HG02884 (cell line): ENCODE data around the gene CLDN4.
"Not testable (repeated sequence)": the region's sequence is repeated elsewhere in the genome, so short reads cannot be mapped to it uniquely, and the experiment has no call there.

Experiments used
- ATAC-seq: cut with Tn5 transposase; IDR thresholded peaks from one replicate; pipeline ENCODE4 v1.9.1; 2021; ENCODE audit warnings: mild to moderate bottlenecking, moderate library complexity; ENCODE audit not compliant: unreplicated experiment

The CLDN4 gene

GRCh38 chr7:73830681-73831583, at the start of gene CLDN4:
CLDN4 (plus strand) TSS chr7:73830996; CDS start chr7:73831202, 206 bp downstream.
- no peak for ATAC-seq

- no peak for ATAC-seq
Measured at GRCh38 chr7:73786588-73786987, 44.2 kb upstream of the CLDN4 start.

- ATAC-seq = not testable (repeated sequence)
Measured at GRCh38 chr7:73787786-73788048, 43.1 kb upstream of the CLDN4 start.

- ATAC-seq = no peak
Measured at GRCh38 chr7:73789051-73789450, 41.7 kb upstream of the CLDN4 start.

GRCh38 chr7:73791170-73791690, 39.6 kb upstream of the CLDN4 start:
- ATAC-seq = not testable (repeated sequence)

- ATAC-seq = not testable (repeated sequence)
Measured at GRCh38 chr7:73795188-73795587, 35.6 kb upstream of the CLDN4 start.

GRCh38 chr7:73796656-73797055, 34.1 kb upstream of the CLDN4 start:
- not testable (repeated sequence) for ATAC-seq

- not testable (repeated sequence) for ATAC-seq
Measured at GRCh38 chr7:73797176-73797575, 33.6 kb upstream of the CLDN4 start.

GRCh38 chr7:73799282-73800141, 31.3 kb upstream of the CLDN4 start:
- ATAC-seq = no peak

GRCh38 chr7:73801577-73801976, 29.2 kb upstream of the CLDN4 start:
- no peak for ATAC-seq

- ATAC-seq = no peak
Measured at GRCh38 chr7:73802459-73802858, 28.3 kb upstream of the CLDN4 start.

- ATAC-seq = no peak
Measured at GRCh38 chr7:73809467-73809951, 21.3 kb upstream of the CLDN4 start.

GRCh38 chr7:73810998-73811360, 19.8 kb upstream of the CLDN4 start:
- no peak for ATAC-seq

- peak; percentile 59 for ATAC-seq
Measured at GRCh38 chr7:73811760-73812168, 19.0 kb upstream of the CLDN4 start.

- ATAC-seq = no peak
Measured at GRCh38 chr7:73812996-73813395, 17.8 kb upstream of the CLDN4 start.

GRCh38 chr7:73815436-73815835, 15.4 kb upstream of the CLDN4 start:
- ATAC-seq = no peak

- no peak for ATAC-seq
Measured at GRCh38 chr7:73817121-73817520, 13.7 kb upstream of the CLDN4 start.

GRCh38 chr7:73820013-73820412, 10.8 kb upstream of the CLDN4 start:
- ATAC-seq = no peak

GRCh38 chr7:73821597-73822285, 9.1 kb upstream of the CLDN4 start:
- ATAC-seq = not testable (repeated sequence)

- ATAC-seq = no peak
Measured at GRCh38 chr7:73822319-73823173, 8.2 kb upstream of the CLDN4 start.
